ENCODE results near the gene AKR1D1. TPM values are rescaled to one million over a fixed set of nuclear protein-coding genes. Genes with fewer than 3 reads are reported as not detected.

The AKR1D1 gene
- total and polyA plus RNA-seq, 2 of the 13 experiments (the other 11 are each of a cell fraction or from before 2014, with no cell fraction given), result 6.9 to 37.0 TPM

DNA sequence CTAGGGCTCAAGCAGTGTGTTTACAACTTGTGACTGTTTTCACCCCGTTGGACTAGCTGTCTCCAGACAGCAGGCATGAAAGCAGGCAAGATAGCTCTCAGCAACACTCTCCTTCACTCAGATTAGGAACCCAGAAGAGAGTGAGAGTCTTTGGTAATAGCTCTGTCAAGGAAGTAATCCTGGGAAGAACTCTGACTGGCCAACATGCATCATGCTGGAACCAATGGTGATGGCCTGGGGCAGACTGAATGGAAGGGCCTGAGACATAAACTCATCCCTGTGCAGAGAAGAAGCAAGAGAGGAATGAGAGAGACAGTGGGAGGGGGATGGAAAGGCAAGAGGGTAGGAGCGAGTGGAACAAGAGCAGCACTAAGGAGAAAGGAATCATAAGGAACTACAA, 48.9 kb downstream of the AKR1D1 start:
- DNase-seq (ENCODE audit: low spot score) (no peak), FAIRE-seq (no peak), ATAC-seq (no peak)
- Histone ChIP-seq H3K4me3 (replicated peaks in 1 of 3; ENCODE audit: insufficient read depth in 1 of 3, low read depth in 2 of 3, low read length in 3 of 3) (no peak overlapping the region), H3K27ac (ENCODE audit: extremely low read length, insufficient read depth, low read length) (no peak overlapping the region), H3K4me1 (ENCODE audit: insufficient read depth, low read length) (peaks cover 38% of the 10 kb centered on the region), H3K36me3 (replicated peaks in 1 of 2; ENCODE audit: control insufficient read depth in 1 of 2, insufficient read depth in 2 of 2, low read length in 2 of 2) (no peaks in the 10 kb centered on the region), H3K4me2 (ENCODE audit: low read depth, low read length) (no peak overlapping the region), H3K79me2 (ENCODE audit: insufficient read depth, low read length) (no peaks in the 10 kb centered on the region), H3K9ac (ENCODE audit: insufficient read depth, low read depth, low read length) (no peak overlapping the region), H3K27me3 (ENCODE audit: control insufficient read depth in 1 of 2, insufficient read depth in 2 of 2, low read length in 2 of 2) (no peaks in the 10 kb centered on the region), H4K20me1 (ENCODE audit: insufficient read depth, low read length) (no peaks in the 10 kb centered on the region), H3K9me3 (ENCODE audit: low read length) (no peaks in the 10 kb centered on the region), H2AFZ (ENCODE audit: low read length) (no peak overlapping the region)
- BruUV-seq (replicated peaks), result no TSS peak
- TF ChIP-seq ZNF326 (CRISPR knock-in tag; IDR thresholded peaks at IDR 0.05; ENCODE audit: borderline replicate concordance) (0 out of 2 replicates have a peak, but pooled peaks have one; percentile 36), ZNF672 (CRISPR knock-in tag; IDR thresholded peaks at IDR 0.05) (no peak)
- WGBS (ENCODE audit: low lambda C conversion rate), result 87% methylated on average over 2 of the region's 2 CpGs
- POLR2A ChIA-PET, result no interaction called here
- CTCF ChIA-PET (ENCODE audit: low intra/inter-chr PET ratio, low total read pairs), result no interaction called here
- in situ Hi-C loops (cut with HindIII; ENCODE audit: extremely low pct_ligation_motif_present, low pct_unique_long_range_greater_than_20kb) (no loop called here), intact Hi-C loops (cut with micrococcal nuclease; ENCODE audit: unreplicated experiment) (no loop called here)

DNA sequence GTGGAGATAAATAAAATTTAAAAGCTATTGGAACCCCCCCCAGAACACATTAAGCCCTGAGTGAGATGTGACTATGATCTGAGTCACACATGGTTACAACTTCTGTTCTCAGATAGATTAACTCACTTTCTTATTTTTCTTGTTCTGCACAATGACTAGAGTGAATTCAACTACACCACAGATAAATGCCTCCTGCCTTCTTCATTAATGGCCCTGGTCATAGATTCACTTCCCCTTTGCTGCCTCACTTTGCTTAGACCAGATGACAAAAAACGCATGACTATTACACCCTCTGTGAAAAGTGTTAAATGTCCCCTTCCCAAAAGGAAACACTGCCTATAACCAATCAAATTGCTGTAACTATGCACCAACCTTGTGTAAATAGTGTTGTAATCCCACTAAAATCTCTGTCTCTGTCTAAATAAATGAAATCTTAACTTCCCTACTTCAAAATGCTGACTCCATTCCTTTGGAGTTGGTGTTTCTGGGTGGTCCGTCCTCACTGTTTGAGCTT, 49.4 kb downstream of the AKR1D1 start:
- no TSS peak for BruUV-seq (replicated peaks)
- no peaks in the 10 kb centered on the region for H3K9me3 ChIP-seq (ENCODE audit: low read length)
- no peak overlapping the region for H3K9ac ChIP-seq (ENCODE audit: insufficient read depth, low read depth, low read length)
- 75% methylated on average over 2 of the region's 2 CpGs for WGBS (ENCODE audit: low lambda C conversion rate)
- H3K79me2 ChIP-seq (ENCODE audit: insufficient read depth, low read length), result no peaks in the 10 kb centered on the region
- no peak overlapping the region for H2AFZ ChIP-seq (ENCODE audit: low read length)
- ChIA-PET POLR2A (no interaction called here), CTCF (ENCODE audit: low intra/inter-chr PET ratio, low total read pairs) (no interaction called here)
- H3K4me2 ChIP-seq (ENCODE audit: low read depth, low read length), result no peak overlapping the region
- DNase-seq (ENCODE audit: low spot score) (no peak), ATAC-seq (no peak), FAIRE-seq (no peak)
- H3K4me1 ChIP-seq (ENCODE audit: insufficient read depth, low read length), result peaks cover 32% of the 10 kb centered on the region
- no peaks in the 10 kb centered on the region for H3K27me3 ChIP-seq (ENCODE audit: control insufficient read depth in 1 of 2, insufficient read depth in 2 of 2, low read length in 2 of 2)
- no peaks in the 10 kb centered on the region for H4K20me1 ChIP-seq (ENCODE audit: insufficient read depth, low read length)
- no peak overlapping the region for H3K27ac ChIP-seq (ENCODE audit: extremely low read length, insufficient read depth, low read length)
- intact Hi-C loops (cut with micrococcal nuclease; ENCODE audit: unreplicated experiment) (no loop called here), in situ Hi-C loops (cut with HindIII; ENCODE audit: extremely low pct_ligation_motif_present, low pct_unique_long_range_greater_than_20kb) (no loop called here)
- H3K4me3 ChIP-seq (replicated peaks in 1 of 3; ENCODE audit: insufficient read depth in 1 of 3, low read depth in 2 of 3, low read length in 3 of 3), result no peak overlapping the region
- no peaks in the 10 kb centered on the region for H3K36me3 ChIP-seq (replicated peaks in 1 of 2; ENCODE audit: control insufficient read depth in 1 of 2, insufficient read depth in 2 of 2, low read length in 2 of 2)
- TF ChIP-seq RFXAP (CRISPR knock-in tag; IDR thresholded peaks at IDR 0.05; ENCODE audit: borderline replicate concordance), result peak; percentile 88; the same call in 1 of the 2 replicates
- TF ChIP-seq GFI1 (CRISPR knock-in tag; IDR thresholded peaks at IDR 0.05; ENCODE audit: borderline replicate concordance), result peak; percentile 67; the same call in 1 of the 2 replicates
- TF ChIP-seq ZNF781 (CRISPR knock-in tag; IDR thresholded peaks at IDR 0.05; ENCODE audit: borderline replicate concordance, not compliant biosample characterization), result no peak
- TF ChIP-seq ZFP62 (CRISPR knock-in tag; IDR thresholded peaks at IDR 0.05), result no peak
- no peak for TF ChIP-seq FOXA1 (IDR thresholded peaks at IDR 0.05)
- peak; percentile 46; the same call in 1 of the 2 replicates for TF ChIP-seq FOXA1 (CRISPR knock-in tag; IDR thresholded peaks at IDR 0.05)
- TF ChIP-seq, protein P1, sequence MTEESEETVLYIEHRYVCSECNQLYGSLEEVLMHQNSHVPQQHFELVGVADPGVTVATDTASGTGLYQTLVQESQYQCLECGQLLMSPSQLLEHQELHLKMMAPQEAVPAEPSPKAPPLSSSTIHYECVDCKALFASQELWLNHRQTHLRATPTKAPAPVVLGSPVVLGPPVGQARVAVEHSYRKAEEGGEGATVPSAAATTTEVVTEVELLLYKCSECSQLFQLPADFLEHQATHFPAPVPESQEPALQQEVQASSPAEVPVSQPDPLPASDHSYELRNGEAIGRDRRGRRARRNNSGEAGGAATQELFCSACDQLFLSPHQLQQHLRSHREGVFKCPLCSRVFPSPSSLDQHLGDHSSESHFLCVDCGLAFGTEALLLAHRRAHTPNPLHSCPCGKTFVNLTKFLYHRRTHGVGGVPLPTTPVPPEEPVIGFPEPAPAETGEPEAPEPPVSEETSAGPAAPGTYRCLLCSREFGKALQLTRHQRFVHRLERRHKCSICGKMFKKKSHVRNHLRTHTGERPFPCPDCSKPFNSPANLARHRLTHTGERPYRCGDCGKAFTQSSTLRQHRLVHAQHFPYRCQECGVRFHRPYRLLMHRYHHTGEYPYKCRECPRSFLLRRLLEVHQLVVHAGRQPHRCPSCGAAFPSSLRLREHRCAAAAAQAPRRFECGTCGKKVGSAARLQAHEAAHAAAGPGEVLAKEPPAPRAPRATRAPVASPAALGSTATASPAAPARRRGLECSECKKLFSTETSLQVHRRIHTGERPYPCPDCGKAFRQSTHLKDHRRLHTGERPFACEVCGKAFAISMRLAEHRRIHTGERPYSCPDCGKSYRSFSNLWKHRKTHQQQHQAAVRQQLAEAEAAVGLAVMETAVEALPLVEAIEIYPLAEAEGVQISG (CRISPR knock-in tag; IDR thresholded peaks at IDR 0.05), result no peak
- TF ChIP-seq MAFK (conservative IDR thresholded peaks at IDR 0.05 in 1 of 2, IDR thresholded peaks at IDR 0.05 in 1 of 2; ENCODE audit: low read length in 2 of 2), result 0 out of 4 replicates have a peak, but pooled peaks of 1 of the 2 experiments have one; percentile 17
- TF ChIP-seq, protein P2, sequence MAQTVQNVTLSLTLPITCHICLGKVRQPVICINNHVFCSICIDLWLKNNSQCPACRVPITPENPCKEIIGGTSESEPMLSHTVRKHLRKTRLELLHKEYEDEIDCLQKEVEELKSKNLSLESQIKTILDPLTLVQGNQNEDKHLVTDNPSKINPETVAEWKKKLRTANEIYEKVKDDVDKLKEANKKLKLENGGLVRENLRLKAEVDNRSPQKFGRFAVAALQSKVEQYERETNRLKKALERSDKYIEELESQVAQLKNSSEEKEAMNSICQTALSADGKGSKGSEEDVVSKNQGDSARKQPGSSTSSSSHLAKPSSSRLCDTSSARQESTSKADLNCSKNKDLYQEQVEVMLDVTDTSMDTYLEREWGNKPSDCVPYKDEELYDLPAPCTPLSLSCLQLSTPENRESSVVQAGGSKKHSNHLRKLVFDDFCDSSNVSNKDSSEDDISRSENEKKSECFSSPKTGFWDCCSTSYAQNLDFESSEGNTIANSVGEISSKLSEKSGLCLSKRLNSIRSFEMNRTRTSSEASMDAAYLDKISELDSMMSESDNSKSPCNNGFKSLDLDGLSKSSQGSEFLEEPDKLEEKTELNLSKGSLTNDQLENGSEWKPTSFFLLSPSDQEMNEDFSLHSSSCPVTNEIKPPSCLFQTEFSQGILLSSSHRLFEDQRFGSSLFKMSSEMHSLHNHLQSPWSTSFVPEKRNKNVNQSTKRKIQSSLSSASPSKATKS (CRISPR knock-in tag; IDR thresholded peaks at IDR 0.05), result no peak
- no peak for TF ChIP-seq SMARCC2 (IDR thresholded peaks at IDR 0.05)
- no peak for TF ChIP-seq HNRNPK (IDR thresholded peaks at IDR 0.05; ENCODE audit: low read depth, low read length, poor library complexity, severe bottlenecking)
- TF ChIP-seq GATAD2A (CRISPR knock-in tag; IDR thresholded peaks at IDR 0.05), result 0 out of 2 replicates have a peak, but pooled peaks have one; percentile 29
- TF ChIP-seq ZNF253 (CRISPR knock-in tag; IDR thresholded peaks at IDR 0.05; ENCODE audit: borderline replicate concordance), result no peak

All from HepG2 (cell line).